Measurements from ENCODE around the gene KIAA1755.

GRCh38 chr20:38296433-38296832 is 35.9 kb upstream of the KIAA1755 start:
- TF ChIP-seq CTCF (IDR thresholded peaks at IDR 0.05; ENCODE audit: low read depth, low read length, poor library complexity, severe bottlenecking) (no peak), EZH2phosphoT487 (IDR thresholded peaks at IDR 0.05; ENCODE audit: borderline replicate concordance, low read length) (no peak)

All from DOHH2 (cell line).